Globus pallidus (tissue), 1 donor: Measurements from ENCODE around the gene TNS2.

Source experiments
- DNase-seq: peaks from one replicate; pipeline ENCODE4 v3.0.0-alpha.2; 2015; ENCODE audit warnings: low spot score

Gene TNS2

DNA sequence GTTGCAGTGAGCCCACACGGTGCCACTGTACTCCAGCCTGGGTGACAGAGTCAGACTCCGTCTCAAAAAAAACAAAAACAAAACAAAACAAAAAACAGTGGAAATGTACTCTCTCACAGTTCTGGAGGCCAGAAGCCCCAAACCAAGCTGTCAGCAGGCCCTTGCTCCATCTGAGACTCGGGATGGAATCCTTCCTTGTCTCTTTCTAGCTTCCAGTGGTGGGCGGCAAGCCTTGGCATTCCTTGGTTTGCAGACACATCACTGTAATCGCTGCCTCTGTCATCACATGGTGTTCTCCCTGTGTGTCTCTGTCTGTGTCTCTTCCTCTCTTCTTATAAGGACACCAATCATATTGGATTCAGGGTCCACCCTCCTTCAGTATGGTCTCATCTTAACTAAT, 6.4 kb downstream of the TNS2 start:
- no peak for DNase-seq

DNA sequence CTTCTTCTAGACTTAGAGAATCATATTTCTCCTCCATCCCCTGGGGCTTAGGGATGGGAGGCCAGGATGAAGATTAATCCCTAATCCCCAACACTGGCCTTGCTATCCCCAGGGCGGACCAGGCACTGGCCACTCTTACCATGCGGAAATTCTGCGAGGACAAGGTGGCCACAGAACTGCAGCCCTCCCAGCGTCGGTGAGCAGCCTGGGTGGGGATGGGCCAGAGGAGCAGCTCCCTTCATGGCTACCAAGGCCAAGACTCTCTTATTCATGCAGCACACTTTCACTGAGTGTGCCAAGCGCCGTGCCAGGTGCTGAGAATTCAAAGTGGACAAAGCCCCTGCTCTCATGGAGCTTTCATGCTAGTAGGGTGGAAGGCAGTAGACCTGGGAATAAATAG, 7.0 kb downstream of the TNS2 start:
- no peak for DNase-seq

DNA sequence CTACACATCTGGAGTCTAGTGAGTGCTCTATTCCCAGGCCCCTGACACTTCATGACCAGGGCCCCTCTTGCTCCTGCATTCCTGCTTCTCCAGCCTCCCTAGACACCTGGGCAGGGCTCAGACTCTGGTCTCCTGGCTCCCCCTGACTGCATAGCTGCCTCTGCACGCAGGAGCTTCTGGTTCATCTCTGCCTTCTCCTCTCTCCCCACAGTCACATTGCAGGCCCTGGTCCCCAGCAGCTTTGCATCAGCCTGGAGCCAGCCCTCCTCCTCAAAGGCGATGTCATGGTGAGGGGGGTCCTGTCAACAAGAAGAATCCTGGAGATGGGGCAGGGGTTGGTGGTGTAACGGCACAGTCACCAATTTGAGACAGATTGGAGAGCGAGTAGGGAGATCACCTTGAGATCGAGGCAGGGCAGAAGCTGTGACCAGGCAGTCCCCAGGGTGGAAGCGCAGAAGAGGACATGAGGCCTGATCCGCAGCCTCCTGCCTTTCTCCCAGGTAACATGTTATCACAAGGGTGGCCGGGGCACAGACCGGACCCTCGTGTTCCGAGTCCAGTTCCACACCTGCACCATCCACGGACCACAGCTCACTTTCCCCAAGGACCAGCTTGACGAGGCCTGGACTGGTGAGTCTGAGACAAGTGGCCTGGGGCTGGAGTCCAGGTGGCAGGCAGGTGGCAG, 8.1 kb downstream of the TNS2 start:
- no peak for DNase-seq

DNA sequence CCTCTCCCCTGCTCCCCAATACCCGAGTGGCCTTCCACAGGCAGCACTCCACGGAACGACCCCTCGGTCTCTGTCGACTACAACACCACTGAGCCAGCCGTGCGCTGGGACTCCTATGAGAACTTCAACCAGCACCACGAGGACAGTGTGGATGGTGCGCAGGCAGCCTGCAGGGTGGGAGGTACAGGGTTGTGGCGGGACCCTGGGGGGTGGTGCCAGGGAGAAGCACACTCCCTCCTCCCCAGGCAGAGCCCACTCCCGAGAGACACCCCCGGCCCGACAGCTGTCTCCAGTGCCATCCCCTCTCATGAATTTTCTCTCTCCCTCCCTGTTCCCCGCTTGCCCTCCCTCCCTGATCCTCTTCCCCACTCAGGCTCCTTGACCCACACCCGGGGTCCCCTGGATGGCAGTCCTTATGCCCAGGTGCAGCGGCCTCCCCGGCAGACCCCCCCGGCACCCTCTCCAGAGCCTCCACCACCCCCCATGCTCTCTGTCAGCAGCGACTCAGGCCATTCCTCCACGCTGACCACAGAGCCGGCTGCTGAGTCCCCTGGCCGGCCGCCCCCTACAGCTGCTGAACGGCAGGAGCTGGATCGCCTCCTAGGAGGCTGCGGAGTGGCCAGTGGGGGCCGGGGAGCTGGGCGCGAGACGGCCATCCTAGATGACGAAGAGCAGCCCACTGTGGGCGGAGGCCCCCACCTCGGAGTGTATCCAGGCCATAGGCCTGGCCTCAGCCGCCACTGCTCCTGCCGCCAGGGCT, 9.0 kb downstream of the TNS2 start:
- DNase-seq: no peak

DNA sequence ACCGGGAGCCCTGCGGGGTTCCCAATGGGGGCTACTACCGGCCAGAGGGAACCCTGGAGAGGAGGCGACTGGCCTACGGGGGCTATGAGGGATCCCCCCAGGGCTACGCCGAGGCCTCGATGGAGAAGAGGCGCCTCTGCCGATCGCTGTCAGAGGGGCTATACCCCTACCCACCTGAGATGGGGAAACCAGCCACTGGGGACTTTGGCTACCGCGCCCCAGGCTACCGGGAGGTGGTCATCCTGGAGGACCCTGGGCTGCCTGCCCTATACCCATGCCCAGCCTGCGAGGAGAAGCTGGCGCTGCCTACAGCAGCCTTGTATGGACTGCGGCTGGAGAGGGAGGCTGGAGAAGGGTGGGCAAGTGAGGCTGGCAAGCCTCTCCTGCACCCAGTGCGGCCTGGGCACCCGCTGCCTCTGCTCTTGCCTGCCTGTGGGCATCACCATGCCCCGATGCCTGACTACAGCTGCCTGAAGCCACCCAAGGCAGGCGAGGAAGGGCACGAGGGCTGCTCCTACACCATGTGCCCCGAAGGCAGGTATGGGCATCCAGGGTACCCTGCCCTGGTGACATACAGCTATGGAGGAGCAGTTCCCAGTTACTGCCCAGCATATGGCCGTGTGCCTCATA, 9.7 kb downstream of the TNS2 start:
- no peak for DNase-seq

DNA sequence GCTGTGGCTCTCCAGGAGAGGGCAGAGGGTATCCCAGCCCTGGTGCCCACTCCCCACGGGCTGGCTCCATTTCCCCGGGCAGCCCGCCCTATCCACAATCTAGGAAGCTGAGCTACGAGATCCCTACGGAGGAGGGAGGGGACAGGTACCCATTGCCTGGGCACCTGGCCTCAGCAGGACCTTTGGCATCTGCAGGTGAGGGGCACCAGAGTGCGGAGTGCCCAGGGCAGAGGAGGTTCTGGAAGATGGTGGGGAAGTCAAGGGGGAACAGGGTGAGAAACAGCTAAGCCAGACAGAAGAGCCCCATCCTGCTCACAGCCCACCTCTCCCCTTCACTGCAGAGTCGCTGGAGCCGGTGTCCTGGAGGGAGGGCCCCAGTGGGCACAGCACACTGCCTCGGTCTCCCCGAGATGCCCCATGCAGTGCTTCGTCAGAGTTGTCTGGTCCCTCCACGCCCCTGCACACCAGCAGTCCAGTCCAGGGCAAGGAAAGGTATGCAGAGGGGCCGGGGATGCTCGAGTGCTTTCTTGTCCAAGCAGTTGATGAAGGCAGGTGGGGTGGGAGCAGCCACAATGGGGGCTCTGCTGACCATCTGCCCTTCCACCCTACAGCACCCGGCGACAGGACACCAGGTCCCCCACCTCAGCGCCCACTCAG, 10.3 kb downstream of the TNS2 start:
- no peak for DNase-seq

DNA sequence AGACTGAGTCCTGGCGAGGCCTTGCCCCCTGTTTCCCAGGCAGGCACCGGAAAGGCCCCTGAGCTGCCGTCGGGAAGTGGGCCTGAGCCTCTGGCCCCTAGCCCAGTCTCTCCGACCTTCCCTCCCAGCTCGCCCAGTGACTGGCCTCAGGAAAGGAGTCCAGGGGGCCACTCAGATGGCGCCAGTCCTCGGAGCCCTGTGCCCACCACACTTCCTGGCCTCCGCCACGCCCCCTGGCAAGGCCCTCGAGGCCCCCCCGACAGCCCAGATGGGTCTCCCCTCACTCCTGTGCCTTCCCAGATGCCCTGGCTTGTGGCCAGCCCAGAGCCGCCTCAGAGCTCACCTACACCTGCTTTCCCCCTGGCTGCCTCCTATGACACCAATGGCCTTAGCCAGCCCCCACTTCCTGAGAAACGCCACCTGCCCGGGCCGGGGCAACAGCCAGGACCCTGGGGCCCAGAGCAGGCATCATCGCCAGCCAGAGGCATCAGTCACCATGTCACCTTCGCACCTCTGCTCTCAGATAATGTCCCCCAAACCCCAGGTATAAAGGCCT, 10.9 kb downstream of the TNS2 start:
- DNase-seq: no peak

DNA sequence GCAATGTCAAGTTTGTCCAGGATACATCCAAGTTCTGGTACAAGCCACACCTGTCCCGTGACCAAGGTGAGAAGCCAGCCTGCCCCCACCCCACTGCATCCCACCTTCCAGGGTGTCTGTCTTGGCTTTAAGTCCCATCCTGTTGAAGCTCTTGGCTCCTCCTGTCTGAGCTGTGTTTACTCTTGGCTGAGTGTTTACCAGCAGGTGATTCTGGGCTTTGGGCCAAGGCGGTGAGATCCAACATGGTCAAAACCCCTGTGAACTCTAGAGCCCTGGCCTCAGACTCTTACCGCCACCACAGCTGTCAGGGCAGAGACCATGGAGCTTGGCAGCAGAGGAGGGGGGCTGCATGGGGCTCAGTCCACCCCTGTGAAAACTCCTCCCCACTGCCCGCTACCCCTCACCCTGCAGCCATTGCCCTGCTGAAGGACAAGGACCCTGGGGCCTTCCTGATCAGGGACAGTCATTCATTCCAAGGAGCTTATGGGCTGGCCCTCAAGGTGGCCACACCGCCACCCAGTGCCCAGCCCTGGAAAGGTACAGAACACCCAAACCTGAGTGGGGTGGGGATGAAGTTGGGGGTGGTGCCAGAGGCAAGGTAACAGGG, 11.6 kb downstream of the TNS2 start:
- no peak for DNase-seq

DNA sequence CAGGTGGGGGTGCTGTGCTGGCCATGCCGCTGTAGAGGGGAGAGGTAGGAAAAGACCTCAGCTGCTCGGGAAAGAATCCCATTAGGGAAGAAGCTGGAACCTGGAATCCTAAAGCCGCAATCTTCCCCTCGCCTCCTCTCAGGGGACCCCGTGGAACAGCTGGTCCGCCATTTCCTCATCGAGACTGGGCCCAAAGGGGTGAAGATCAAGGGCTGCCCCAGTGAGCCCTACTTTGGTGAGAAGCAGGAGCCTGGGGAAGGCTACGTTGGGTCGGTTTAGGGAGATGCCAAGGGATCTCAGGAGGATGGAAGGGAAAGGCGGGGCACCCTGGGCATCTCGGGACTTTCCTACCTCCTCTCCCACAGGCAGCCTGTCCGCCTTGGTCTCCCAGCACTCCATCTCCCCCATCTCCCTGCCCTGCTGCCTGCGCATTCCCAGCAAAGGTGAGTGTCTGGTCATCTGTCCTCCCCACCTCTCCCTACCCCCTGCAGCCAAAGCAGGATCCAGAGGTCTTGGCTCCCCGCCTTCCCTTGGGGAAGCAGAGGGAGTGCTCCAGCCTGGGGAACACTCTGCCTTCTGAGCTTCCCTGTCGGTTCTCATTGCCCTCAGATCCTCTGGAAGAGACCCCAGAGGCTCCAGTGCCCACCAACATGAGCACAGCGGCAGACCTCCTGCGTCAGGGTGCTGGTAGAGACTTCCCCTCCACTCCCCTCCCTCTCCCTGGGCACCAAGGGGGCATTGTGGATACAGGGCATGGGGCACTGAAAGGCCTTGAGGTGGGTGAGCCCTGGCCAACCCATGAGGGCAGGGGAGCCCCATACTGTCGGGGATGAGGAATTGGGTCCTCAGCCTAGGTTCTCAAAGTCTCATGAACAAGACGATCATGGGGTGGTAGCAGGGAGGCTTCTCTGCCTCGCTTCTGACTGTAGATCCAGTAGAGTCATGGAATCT, 12.4 kb downstream of the TNS2 start:
- no peak for DNase-seq

DNA sequence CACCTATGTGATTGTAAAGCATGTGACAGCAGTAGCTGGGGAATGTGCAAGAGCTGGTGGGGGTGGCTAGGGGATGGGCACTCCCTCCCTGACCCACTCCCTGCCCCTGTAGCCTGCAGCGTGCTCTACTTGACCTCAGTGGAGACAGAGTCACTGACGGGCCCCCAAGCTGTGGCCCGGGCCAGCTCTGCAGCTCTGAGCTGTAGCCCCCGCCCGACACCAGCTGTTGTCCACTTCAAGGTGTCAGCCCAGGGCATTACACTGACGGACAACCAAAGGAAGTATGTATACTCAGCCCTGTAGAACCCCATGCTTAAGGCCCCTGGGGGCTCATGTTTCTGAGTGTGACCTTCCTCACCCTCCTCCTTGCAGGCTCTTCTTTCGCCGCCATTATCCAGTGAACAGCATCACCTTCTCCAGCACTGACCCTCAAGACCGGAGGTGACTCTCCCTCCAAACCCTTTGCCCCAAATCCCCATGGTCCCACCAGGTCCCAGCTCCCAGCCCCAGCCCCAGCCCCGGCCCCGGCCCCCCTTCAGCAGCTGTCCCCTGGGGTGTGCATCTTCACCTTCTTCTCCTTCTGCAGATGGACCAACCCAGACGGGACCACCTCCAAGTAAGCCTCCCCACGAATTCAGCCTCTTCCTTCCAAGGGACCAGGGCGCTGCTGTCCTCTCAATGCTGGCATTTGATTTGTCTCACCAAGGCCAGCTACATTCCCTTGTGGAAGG, 13.3 kb downstream of the TNS2 start:
- no peak for DNase-seq

DNA sequence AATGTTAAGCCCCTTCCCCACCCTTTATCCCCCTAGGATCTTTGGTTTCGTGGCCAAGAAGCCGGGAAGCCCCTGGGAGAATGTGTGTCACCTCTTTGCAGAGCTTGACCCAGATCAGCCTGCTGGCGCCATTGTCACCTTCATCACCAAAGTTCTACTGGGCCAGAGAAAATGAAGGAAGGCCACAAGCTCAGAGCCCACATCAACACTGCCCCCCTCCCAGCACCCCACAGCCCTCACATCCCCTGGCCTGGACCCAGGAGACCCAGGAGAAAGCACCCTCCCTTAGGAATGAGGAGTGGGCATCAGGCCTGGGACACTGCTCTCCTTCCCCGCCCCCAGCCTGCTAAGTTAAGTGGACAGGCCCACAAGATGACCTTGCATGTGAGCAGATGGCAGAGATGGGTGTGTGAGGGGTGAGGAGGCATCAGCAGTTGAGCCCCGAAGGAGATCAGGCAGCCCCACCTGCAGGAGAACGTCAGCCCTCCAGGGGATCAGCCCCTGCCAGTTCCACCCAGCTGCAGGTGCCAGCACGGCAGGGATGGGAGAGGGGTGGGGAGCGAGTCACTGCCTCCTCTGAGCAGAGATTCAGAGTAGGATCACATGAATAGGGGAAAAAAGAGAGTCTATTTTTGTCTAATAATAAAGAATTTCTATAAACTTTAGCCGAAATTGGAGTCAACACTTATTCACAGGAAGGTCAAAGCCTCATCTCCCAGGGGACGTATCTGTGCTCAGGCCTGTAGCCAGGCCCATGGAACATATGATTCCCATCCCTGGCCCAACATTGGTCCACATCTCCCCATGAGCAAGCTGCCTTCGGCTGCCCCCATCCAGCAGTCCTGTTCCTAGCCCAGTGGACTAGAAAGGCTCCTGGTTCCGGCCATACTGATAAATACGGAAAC, 14.1 kb downstream of the TNS2 start:
- no peak for DNase-seq

DNA sequence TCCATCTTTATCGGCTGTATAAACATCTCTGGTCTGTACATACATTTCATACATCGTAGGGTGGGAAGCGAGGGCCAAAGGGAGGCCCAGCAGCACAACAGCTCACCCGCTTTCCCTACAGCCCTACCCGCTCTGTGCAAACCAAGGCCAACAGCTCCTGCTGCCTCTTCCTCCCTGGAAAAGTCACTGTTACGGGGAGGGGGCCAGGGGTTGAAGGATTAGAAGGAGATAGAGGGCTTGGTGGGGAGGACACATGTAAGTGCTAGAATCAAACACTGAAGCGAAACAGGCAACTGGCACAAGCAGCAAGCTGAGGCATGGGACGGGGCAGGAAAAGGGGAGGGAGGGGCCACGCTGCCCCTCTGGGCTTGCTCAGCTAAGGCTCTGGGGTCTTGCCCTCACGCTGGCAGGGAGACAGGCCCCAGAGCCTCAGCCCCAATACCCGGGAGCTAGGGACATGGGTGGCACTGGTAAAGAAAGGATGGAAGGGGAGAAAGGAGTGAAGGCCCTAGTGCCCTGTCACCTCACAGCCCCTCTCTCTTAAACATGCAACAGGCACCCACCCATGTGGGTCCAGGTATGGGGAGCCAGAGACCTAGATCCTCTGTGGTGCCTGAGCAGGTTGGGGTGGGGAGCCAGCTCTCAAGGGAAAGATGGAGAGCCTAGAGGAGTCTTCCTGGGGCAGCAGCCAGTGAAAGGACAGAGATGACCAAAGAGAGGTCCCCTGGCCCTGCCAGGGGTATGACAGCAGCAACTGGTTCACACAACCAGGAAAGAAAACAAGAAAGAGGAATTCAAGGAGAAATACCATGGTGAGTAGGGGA, 15.0 kb downstream of the TNS2 start:
- DNase-seq: no peak

DNA sequence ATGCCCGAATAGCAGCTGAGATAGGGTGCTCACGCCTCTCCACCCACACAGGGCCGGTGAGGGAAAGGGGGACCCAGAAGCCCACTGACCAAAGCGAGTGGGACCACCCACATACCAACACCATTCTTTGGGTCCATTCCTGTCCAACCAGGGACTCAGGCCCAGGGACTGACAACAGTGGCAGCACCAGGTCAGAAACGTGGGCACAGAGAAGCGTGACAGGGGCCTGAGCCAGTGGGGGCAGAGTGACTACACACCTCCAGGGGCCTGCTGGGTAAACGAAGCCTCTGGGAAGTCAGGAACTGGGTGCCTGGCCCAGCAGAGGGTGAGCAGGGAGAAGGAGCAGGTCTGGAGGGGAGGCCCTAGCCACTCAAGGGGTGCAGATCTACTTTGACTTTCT, 15.6 kb downstream of the TNS2 start:
- no peak for DNase-seq

DNA sequence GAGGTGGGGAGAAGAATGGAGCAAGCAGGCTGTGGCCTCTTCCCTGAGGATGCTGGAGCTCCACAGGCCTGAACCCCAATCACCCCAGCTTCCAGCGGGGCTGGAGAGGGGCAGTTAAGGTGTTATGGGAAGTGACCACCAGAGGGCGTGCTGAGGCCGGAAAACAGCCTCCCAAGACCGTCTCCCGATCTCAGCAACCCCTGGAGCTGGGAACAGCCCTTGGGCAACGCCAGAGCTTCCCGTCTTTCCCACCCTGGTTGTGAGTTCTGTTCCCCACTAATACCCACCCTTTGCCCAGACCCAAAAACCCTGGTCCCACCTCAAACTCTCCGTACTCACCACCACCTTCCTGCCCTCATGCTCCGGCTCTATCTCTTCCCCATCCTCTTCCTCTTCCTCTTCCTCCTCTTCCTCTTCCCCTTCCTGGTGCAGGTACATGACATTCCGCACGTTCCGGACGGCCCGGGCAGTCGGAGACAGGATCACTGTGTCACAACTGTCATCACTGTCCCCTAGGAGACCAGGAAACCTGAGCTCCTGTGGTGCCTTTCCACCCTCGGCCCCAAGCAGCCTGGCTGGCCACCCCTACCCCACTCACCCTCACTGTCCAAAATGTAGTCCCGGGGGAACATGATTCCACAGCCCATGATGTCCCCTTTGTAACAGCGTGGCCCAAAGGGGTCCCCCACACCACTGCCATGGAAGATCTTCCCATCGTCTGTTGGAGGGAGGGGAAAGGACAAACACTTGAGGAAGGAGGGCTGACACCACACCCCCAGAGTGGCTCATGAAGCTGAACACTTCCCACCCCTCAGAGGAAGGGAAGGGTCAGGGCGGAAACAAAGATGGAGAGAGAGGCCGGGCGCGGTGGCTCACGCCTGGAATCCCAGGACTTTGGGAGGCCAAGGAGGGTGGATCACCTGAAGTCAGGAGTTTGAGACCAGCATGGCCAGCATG, 16.4 kb downstream of the TNS2 start:
- DNase-seq: peak; percentile 68

DNA sequence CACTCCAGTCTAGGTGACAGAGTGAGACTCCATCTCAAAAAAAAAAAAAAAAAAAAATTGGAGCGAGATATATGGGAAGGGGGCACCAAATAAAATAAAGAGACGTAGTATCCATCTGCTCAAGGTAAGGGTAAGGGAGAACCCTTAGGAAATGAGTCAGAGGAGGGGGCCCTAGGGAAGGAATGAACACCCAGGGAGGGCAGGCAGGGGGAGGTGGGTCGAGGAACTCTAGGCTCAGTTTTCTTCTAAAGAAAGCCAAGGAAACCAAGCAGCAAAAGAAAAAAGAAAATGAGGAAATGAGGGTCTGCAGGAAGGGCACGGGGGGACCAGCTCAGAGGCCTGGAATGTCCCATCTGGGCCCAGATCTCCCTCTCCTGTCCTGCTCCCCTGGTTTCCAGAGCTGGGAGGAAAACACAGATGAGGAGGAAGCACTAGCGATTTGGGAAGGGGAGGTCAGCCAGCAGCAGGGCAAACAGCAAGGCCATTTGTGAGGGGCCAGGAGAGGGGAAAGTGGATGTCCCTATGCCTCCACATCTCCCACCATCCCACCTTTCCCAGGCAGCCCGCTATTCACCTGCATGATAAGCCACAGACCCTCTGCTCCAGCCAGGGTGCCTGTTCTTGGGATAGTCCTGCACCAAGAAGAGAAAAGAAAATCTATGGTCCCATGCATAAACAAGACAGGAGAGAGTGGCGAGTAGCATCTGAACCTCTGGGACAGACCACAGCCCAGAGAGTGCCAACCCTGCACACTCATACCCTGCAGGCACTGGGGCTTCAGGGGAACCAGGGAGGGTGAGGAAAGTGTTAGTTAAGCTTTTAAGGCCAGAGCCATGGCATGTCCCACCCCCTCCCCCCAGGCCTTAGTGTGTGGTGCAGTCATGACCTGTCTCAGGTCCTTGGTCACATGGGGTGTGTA, 17.5 kb downstream of the TNS2 start:
- DNase-seq: no peak
